OCI-LY7 (cell line): ENCODE data around the gene IL1RL2. TPM values are rescaled to one million over a fixed set of nuclear protein-coding genes. Genes with fewer than 3 reads are reported as not detected.

Experiments
- BruUV-seq: library from RNA; stranded (reverse); fragments of 400-500 nt; replicated peaks from 2 replicates; lab custom pipeline; 2021; lab: Mats Ljungman, UMichigan
- CTCF ChIA-PET: fragments of 300-600 bp; sonication (Branson Sonifier 250); formaldehyde crosslinking; loops from one replicate; lab custom pipeline; 2022; ENCODE audit warnings: antibody characterized with exemption; ENCODE audit not compliant: unreplicated experiment; lab: Charles Lee
- POLR2A ChIA-PET: fragments of 300-600 bp; sonication (Branson Sonifier 250); formaldehyde crosslinking; loops from one replicate; lab custom pipeline; 2022; ENCODE audit warnings: antibody characterized with exemption; lab: Charles Lee
- DNase-seq: peaks from one replicate; pipeline ENCODE4 v3.0.0-alpha.2; 2015; ENCODE audit warnings: low spot score
- H2AFZ ChIP-seq: fragments of 200-600 bp; sonication (generic), shearing (Covaris generic); 2 replicates; pipeline ENCODE4 v1.6.1; 2014; ENCODE audit warnings: mild to moderate bottlenecking, antibody characterized with exemption, low read length, moderate library complexity
- H3K27ac ChIP-seq: fragments of 200-600 bp; sonication (generic); 2 replicates; pipeline ENCODE4 v1.5.1; 2014; ENCODE audit warnings: mixed run types, low read depth, mild to moderate bottlenecking, moderate library complexity, low read length, inconsistent platforms; ENCODE audit not compliant: poor library complexity, severe bottlenecking
- H3K36me3 ChIP-seq: fragments of 200-600 bp; sonication (generic); 2 replicates; pipeline ENCODE4 v1.6.1; 2014; ENCODE audit warnings: mild to moderate bottlenecking, antibody characterized with exemption, low read length, moderate library complexity, mixed read lengths; ENCODE audit not compliant: insufficient read depth
- H3K4me1 ChIP-seq: fragments of 200-600 bp; sonication (generic); 2 replicates; pipeline ENCODE4 v1.5.1; 2014; ENCODE audit warnings: mild to moderate bottlenecking, low read length; ENCODE audit not compliant: insufficient read depth, poor library complexity, severe bottlenecking
- H3K4me2 ChIP-seq: fragments of 200-600 bp; sonication (generic); 2 replicates; pipeline ENCODE4 v1.6.1; 2014; ENCODE audit warnings: mild to moderate bottlenecking, low read length
- H3K4me3 ChIP-seq: fragments of 200-600 bp; sonication (generic); 2 replicates; pipeline ENCODE4 v1.5.1; 2014; ENCODE audit warnings: mild to moderate bottlenecking, low read depth, low read length; ENCODE audit not compliant: poor library complexity, severe bottlenecking
- H3K79me2 ChIP-seq: fragments of 200-600 bp; sonication (generic); 2 replicates; pipeline ENCODE4 v1.6.1; 2016; ENCODE audit warnings: low read depth, mild to moderate bottlenecking, low read length, moderate library complexity, mixed read lengths; ENCODE audit not compliant: insufficient read depth
- H3K9me2 ChIP-seq: fragments of 200-600 bp; sonication (generic); 2 replicates; pipeline ENCODE4 v1.6.1; 2016; ENCODE audit warnings: mild to moderate bottlenecking, low read length, mixed read lengths; ENCODE audit not compliant: insufficient read depth
- H3K9me3 ChIP-seq: fragments of 200-600 bp; sonication (generic); 2 replicates; pipeline ENCODE4 v1.6.1; 2014; ENCODE audit warnings: mild to moderate bottlenecking, mixed run types, low read length, mixed read lengths
- H4K20me1 ChIP-seq: fragments of 200-600 bp; sonication (generic); 2 replicates; pipeline ENCODE4 v1.6.1; 2014; ENCODE audit warnings: mild to moderate bottlenecking, antibody characterized with exemption, low read length, moderate library complexity, mixed read lengths; ENCODE audit not compliant: insufficient read depth
- EZH2phosphoT487 ChIP-seq: fragments of 200-600 bp; sonication (generic); IDR thresholded peaks from 2 replicates; pipeline ENCODE4 v1.6.1; 2018; ENCODE audit warnings: low read depth, borderline replicate concordance, mild to moderate bottlenecking, mixed run types, antibody characterized with exemption, low read length, moderate library complexity, mixed read lengths
- intact Hi-C: fragments of 100-400 bp; cut with micrococcal nuclease; formaldehyde crosslinking; loops from one replicate; pipeline ENCODE4 v1.10.0; 2022; ENCODE audit not compliant: unreplicated experiment
- total RNA-seq, 2 experiments: library from RNA; depleted of rRNA in 1 of 2; stranded (reverse); fragments of >200 nt in 1 of 2; shearing (Covaris generic) in 1 of 2; gene quantifications; 2 replicates each; pipeline ENCODE4 v1.2.3, GENCODE V29; 2014 to 2022
- TF ChIP-seq, protein P1 (sequence below): fragments of 200-600 bp; sonication (generic); conservative IDR thresholded peaks from 2 replicates; pipeline ENCODE4 v1.5.1; 2014; ENCODE audit warnings: mild to moderate bottlenecking, antibody characterized with exemption, low read length, moderate library complexity, mixed read lengths

The IL1RL2 gene
- total RNA-seq, 2 experiments from 2014 or later, result not detected

GRCh38 chr2:102236132-102236531, 49.3 kb downstream of the IL1RL2 start:
- no peaks in the 10 kb centered on the region for H4K20me1 ChIP-seq
- H2AFZ ChIP-seq, result no peak overlapping the region
- TF ChIP-seq, protein P1, sequence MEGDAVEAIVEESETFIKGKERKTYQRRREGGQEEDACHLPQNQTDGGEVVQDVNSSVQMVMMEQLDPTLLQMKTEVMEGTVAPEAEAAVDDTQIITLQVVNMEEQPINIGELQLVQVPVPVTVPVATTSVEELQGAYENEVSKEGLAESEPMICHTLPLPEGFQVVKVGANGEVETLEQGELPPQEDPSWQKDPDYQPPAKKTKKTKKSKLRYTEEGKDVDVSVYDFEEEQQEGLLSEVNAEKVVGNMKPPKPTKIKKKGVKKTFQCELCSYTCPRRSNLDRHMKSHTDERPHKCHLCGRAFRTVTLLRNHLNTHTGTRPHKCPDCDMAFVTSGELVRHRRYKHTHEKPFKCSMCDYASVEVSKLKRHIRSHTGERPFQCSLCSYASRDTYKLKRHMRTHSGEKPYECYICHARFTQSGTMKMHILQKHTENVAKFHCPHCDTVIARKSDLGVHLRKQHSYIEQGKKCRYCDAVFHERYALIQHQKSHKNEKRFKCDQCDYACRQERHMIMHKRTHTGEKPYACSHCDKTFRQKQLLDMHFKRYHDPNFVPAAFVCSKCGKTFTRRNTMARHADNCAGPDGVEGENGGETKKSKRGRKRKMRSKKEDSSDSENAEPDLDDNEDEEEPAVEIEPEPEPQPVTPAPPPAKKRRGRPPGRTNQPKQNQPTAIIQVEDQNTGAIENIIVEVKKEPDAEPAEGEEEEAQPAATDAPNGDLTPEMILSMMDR, result no peak
- no peak for TF ChIP-seq EZH2phosphoT487
- ChIA-PET CTCF (no interaction called here), POLR2A (no interaction called here)
- H3K4me2 ChIP-seq, result no peak overlapping the region
- no peak for DNase-seq
- BruUV-seq, result no TSS peak
- intact Hi-C loops, result no loop called here
- no peaks in the 10 kb centered on the region for H3K79me2 ChIP-seq
- H3K9me3 ChIP-seq, result no peaks in the 10 kb centered on the region
- H3K9me2 ChIP-seq, result no peaks in the 10 kb centered on the region
- no peaks in the 10 kb centered on the region for H3K36me3 ChIP-seq
- no peak overlapping the region for H3K27ac ChIP-seq
- peaks cover 5% of the 10 kb centered on the region for H3K4me1 ChIP-seq
- H3K4me3 ChIP-seq, result no peak overlapping the region

DNA sequence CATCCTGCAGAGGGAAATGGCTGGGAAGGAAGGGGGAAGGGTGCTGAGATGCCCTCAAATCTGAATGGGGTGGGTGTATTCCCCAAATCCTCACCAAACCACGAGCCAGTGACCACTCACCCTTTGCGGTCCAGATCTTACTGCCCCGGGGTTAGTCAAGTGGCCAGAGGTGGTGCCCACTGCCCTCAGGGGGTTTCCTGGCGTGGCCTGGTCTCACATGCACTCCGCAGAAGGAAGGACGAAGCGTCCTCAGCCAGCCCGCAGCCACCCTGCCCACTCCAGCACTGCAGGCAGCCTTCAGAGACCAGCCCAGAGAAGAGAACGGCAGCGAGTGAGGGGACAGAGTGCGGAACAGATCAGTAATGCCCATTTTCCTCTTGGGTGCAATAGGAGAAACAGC, 50.4 kb downstream of the IL1RL2 start:
- Histone ChIP-seq H3K79me2 (no peaks in the 10 kb centered on the region), H2AFZ (no peak overlapping the region), H3K9me2 (no peaks in the 10 kb centered on the region), H3K4me2 (no peak overlapping the region), H3K9me3 (no peaks in the 10 kb centered on the region), H4K20me1 (no peaks in the 10 kb centered on the region), H3K4me3 (no peak overlapping the region), H3K27ac (no peak overlapping the region), H3K36me3 (no peaks in the 10 kb centered on the region), H3K4me1 (peaks cover 5% of the 10 kb centered on the region)
- CTCF ChIA-PET, result no interaction called here
- no TSS peak for BruUV-seq
- no peak for TF ChIP-seq EZH2phosphoT487
- TF ChIP-seq, protein P1, result no peak
- no peak for DNase-seq
- POLR2A ChIA-PET, result no interaction called here
- intact Hi-C loops, result no loop called here

DNA sequence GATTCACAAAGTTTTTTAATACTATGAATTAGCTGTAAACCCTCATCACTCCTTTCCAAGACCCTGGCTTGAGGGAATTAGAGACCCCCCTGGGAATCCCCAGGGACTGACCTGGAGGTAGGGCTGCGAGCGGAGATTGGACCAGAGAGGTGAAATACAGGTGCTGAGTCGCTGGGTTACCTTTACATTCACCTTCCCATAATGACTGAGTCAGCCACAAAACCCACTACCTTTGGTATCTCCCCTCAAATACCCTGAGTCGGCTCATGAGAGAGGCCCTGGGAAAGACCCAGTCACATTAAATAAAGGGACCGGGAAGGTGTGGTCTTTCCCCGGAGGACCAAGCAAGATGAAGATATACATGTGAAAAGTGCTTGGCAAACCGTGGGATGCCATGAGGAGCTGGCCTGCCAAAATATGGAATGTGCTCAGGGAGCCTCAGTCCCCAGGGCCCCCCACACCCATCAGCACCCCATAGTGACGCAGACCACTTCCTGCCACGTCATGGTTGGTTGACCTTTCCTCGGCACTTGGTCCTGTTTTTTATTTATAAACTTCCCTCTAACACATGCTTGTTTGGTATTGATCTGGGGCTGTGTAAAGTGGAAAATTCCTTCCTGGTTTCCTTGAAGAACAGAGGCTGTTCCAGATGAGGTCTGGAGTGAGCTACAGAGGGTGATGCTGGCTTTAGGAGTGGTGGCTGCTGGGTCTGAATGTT, 51.4 kb downstream of the IL1RL2 start:
- Histone ChIP-seq H3K36me3 (no peaks in the 10 kb centered on the region), H3K79me2 (no peaks in the 10 kb centered on the region), H3K27ac (no peak overlapping the region), H3K9me2 (no peaks in the 10 kb centered on the region), H3K4me1 (peaks cover 5% of the 10 kb centered on the region), H4K20me1 (no peaks in the 10 kb centered on the region), H3K4me2 (no peak overlapping the region), H2AFZ (no peak overlapping the region), H3K9me3 (no peaks in the 10 kb centered on the region), H3K4me3 (no peak overlapping the region)
- intact Hi-C loops, result no loop called here
- no TSS peak for BruUV-seq
- CTCF ChIA-PET, result no interaction called here
- POLR2A ChIA-PET, result no interaction called here
- TF ChIP-seq, protein P1, result no peak
- TF ChIP-seq EZH2phosphoT487, result no peak
- no peak for DNase-seq
